ENCODE results near the gene STARD13. TPM values are rescaled to one million over a fixed set of nuclear protein-coding genes. Genes with fewer than 3 reads are reported as not detected.

Gene STARD13
- total RNA-seq, 1 experiment from 2014 or later, result 9.1 TPM

- POLR2A ChIA-PET, result no interaction called here
- peaks cover 4% of the 10 kb centered on the region; the same call in 1 of the 2 replicates for H3K9me3 ChIP-seq
- intact Hi-C loops (cut with micrococcal nuclease; ENCODE audit: unreplicated experiment), result no loop called here
- no TSS peak for BruUV-seq (replicated peaks)
- H3K36me3 Mint-ChIP-seq (ENCODE audit: insufficient read depth, unreplicated experiment), result peaks cover 6% of the 10 kb centered on the region
- H3K27me3 ChIP-seq (replicated peaks; ENCODE audit: control insufficient read depth, insufficient read depth, low read length), result no peaks in the 10 kb centered on the region
- no peaks in the 10 kb centered on the region for H3K36me3 ChIP-seq (ENCODE audit: control insufficient read depth, insufficient read depth, low read length)
- no peak overlapping the region for H3K4me3 ChIP-seq (ENCODE audit: low read depth, low read length)
- peaks cover 27% of the 10 kb centered on the region for H3K9me3 Mint-ChIP-seq (ENCODE audit: unreplicated experiment)
- H3K4me3 Mint-ChIP-seq (ENCODE audit: unreplicated experiment), result no peak overlapping the region
- CTCF ChIA-PET, result no interaction called here
- peaks cover 11% of the 10 kb centered on the region for H3K4me1 ChIP-seq
- no peak for DNase-seq
- H3K4me1 Mint-ChIP-seq (ENCODE audit: low read depth, unreplicated experiment), result peaks cover 22% of the 10 kb centered on the region
- TF ChIP-seq CTCF (IDR thresholded peaks at IDR 0.05; ENCODE audit: insufficient read depth in 1 of 2, low read depth in 1 of 2, low read length in 1 of 2, severe bottlenecking in 1 of 2, unreplicated experiment in 1 of 2), result no peak
- H3K27me3 Mint-ChIP-seq (ENCODE audit: insufficient read depth, unreplicated experiment), result no peaks in the 10 kb centered on the region
- H3K27ac Mint-ChIP-seq (ENCODE audit: unreplicated experiment), result no peak overlapping the region
These were observed 137.7 kb downstream of the STARD13 start for GRCh38 chr13:33147832-33148231.

GRCh38 chr13:33146843-33147611 is 138.5 kb downstream of the STARD13 start:
- H3K36me3 ChIP-seq (ENCODE audit: control insufficient read depth, insufficient read depth, low read length), result no peaks in the 10 kb centered on the region
- no peaks in the 10 kb centered on the region for H3K27me3 Mint-ChIP-seq (ENCODE audit: insufficient read depth, unreplicated experiment)
- POLR2A ChIA-PET, result no interaction called here
- H3K9me3 Mint-ChIP-seq (ENCODE audit: unreplicated experiment), result peaks cover 27% of the 10 kb centered on the region
- no peaks in the 10 kb centered on the region for H3K27me3 ChIP-seq (replicated peaks; ENCODE audit: control insufficient read depth, insufficient read depth, low read length)
- CTCF ChIA-PET, result no interaction called here
- peaks cover 14% of the 10 kb centered on the region for H3K4me1 Mint-ChIP-seq (ENCODE audit: low read depth, unreplicated experiment)
- H3K9me3 ChIP-seq, result peaks cover 4% of the 10 kb centered on the region; the same call in 1 of the 2 replicates
- H3K27ac Mint-ChIP-seq (ENCODE audit: unreplicated experiment), result no peak overlapping the region
- H3K4me3 Mint-ChIP-seq (ENCODE audit: unreplicated experiment), result no peak overlapping the region
- TF ChIP-seq CTCF (IDR thresholded peaks at IDR 0.05; ENCODE audit: insufficient read depth in 1 of 2, low read depth in 1 of 2, low read length in 1 of 2, severe bottlenecking in 1 of 2, unreplicated experiment in 1 of 2), result no peak
- peaks cover 6% of the 10 kb centered on the region for H3K36me3 Mint-ChIP-seq (ENCODE audit: insufficient read depth, unreplicated experiment)
- intact Hi-C loops (cut with micrococcal nuclease; ENCODE audit: unreplicated experiment), result no loop called here
- H3K4me3 ChIP-seq (ENCODE audit: low read depth, low read length), result no peak overlapping the region
- BruUV-seq (replicated peaks), result no TSS peak
- DNase-seq, result no peak
- peaks cover 3% of the 10 kb centered on the region; the same call in 1 of the 2 replicates for H3K4me1 ChIP-seq

GRCh38 chr13:33145667-33146066 is 139.9 kb downstream of the STARD13 start:
- no TSS peak for BruUV-seq (replicated peaks)
- Histone ChIP-seq H3K36me3 (ENCODE audit: control insufficient read depth, insufficient read depth, low read length) (no peaks in the 10 kb centered on the region), H3K4me1 (no peaks in the 10 kb centered on the region), H3K27me3 (replicated peaks; ENCODE audit: control insufficient read depth, insufficient read depth, low read length) (no peaks in the 10 kb centered on the region), H3K4me3 (ENCODE audit: low read depth, low read length) (no peak overlapping the region), H3K9me3 (no peaks in the 10 kb centered on the region)
- H3K27ac Mint-ChIP-seq (ENCODE audit: unreplicated experiment), result no peak overlapping the region
- no peaks in the 10 kb centered on the region for H3K36me3 Mint-ChIP-seq (ENCODE audit: insufficient read depth, unreplicated experiment)
- peaks cover under 1% of the 10 kb centered on the region for H3K4me1 Mint-ChIP-seq (ENCODE audit: low read depth, unreplicated experiment)
- intact Hi-C loops (cut with micrococcal nuclease; ENCODE audit: unreplicated experiment), result no loop called here
- ChIA-PET POLR2A (no interaction called here), CTCF (no interaction called here)
- no peak overlapping the region for H3K4me3 Mint-ChIP-seq (ENCODE audit: unreplicated experiment)
- no peaks in the 10 kb centered on the region for H3K27me3 Mint-ChIP-seq (ENCODE audit: insufficient read depth, unreplicated experiment)
- peaks cover 13% of the 10 kb centered on the region for H3K9me3 Mint-ChIP-seq (ENCODE audit: unreplicated experiment)
- no peak for TF ChIP-seq CTCF (IDR thresholded peaks at IDR 0.05; ENCODE audit: insufficient read depth in 1 of 2, low read depth in 1 of 2, low read length in 1 of 2, severe bottlenecking in 1 of 2, unreplicated experiment in 1 of 2)
- DNase-seq, result no peak

All from Caco-2 (cell line).